ENCODE results near the gene ERGIC1.
"Not testable (repeated sequence)": the region's sequence is repeated elsewhere in the genome, so short reads cannot be mapped to it uniquely, and the experiment has no call there.

Gene ERGIC1

GRCh38 chr5:172859966-172860365 lies 25.9 kb downstream of the ERGIC1 start:
- no peaks in the 10 kb centered on the region for H3K27me3 ChIP-seq (ENCODE audit: insufficient read depth, low read length)
- H3K36me3 ChIP-seq (ENCODE audit: insufficient read depth, low read length) = peaks cover 5% of the 10 kb centered on the region; the same call in 1 of the 2 replicates
- peaks cover 14% of the 10 kb centered on the region for H3K4me1 ChIP-seq (ENCODE audit: insufficient read depth, low read length)
- 96% methylated on average over 4 of the region's 4 CpGs for WGBS
- no peak overlapping the region for H3K9ac ChIP-seq (ENCODE audit: low read depth, low read length)
- H3K9me3 ChIP-seq (ENCODE audit: insufficient read depth, low read depth, low read length) = no peaks in the 10 kb centered on the region
- no peak overlapping the region for H3K4me3 ChIP-seq (ENCODE audit: low read length)
- no peak overlapping the region for H3K27ac ChIP-seq (ENCODE audit: low read depth, low read length)

DNA sequence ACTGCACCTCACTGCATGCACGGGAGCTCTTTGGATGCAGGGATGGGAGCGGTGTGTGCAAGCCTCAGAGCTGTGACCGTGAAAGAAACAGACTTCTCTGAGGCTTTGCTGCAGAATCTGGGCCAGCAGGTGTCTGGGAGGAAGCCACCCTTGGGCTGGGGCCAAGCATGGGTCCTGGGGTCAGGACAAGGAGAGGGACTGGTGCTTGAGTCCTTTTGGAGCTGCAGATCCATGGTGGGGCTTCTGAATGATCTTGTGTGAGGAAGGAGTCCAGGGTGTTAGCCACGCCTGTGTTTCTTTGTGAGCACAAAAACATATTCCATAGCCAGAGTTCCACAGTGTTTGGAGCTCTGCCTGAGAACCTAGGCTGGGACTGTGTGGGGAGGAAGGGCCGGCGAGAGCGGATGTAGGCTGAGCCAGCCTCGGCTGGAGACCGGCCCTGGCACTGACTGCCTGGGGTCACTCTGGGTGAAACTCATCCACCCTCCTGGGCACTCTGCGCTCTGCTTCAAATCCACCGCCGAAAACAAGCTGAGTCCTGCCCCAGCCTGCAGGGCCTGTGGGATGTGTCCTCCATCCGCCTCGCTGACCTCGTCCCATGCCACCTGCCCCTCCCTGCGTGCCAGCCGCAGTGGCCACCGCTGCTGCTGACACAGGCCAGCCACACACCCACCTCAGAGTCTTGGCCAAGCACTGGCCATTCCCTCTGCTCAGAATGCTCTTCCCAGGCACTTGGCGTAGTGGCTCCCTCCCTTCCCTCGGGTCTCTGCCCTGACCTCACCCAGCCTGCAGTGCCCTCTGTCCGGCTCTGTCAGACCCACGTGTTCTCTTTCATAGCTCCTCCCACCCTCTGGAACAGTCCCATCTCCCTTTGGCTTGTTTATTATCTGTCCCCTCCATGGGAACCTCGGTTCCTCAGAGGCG lies 26.7 kb downstream of the ERGIC1 start:
- Histone ChIP-seq H3K9me3 (ENCODE audit: insufficient read depth, low read depth, low read length) (no peaks in the 10 kb centered on the region), H3K36me3 (ENCODE audit: insufficient read depth, low read length) (0 out of 2 replicates have a peak, but pooled peaks cover 3% of the 10 kb centered on the region), H3K4me1 (ENCODE audit: insufficient read depth, low read length) (peaks cover 15% of the 10 kb centered on the region), H3K4me3 (ENCODE audit: low read length) (no peak overlapping the region), H3K9ac (ENCODE audit: low read depth, low read length) (no peak overlapping the region), H3K27me3 (ENCODE audit: insufficient read depth, low read length) (no peaks in the 10 kb centered on the region), H3K27ac (ENCODE audit: low read depth, low read length) (no peak overlapping the region)
- WGBS = 93% methylated on average over 24 of the region's 24 CpGs

DNA sequence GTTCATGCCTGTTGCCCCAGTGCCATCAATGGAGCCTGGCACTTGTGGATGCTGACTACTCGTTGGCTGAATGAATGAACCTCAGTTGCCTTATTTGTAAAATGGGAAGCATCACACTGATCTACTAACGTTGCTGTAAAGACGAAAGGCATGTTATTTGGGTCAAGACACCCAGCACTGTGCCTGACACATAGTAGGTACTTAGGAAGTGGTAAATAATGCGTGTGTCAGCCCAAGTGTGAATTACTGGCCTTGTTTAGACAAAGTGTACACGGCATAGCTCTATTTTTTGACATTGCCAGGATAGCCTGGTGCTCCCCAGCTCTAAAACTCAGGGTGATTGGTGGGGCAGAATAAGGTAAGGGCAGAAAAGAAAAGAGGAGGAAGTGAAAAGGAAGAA lies 27.4 kb downstream of the ERGIC1 start:
- no peak overlapping the region for H3K4me3 ChIP-seq (ENCODE audit: low read length)
- peaks cover 22% of the 10 kb centered on the region for H3K4me1 ChIP-seq (ENCODE audit: insufficient read depth, low read length)
- 93% methylated on average over 5 of the region's 5 CpGs for WGBS
- no peak overlapping the region for H3K9ac ChIP-seq (ENCODE audit: low read depth, low read length)
- H3K9me3 ChIP-seq (ENCODE audit: insufficient read depth, low read depth, low read length) = no peaks in the 10 kb centered on the region
- no peaks in the 10 kb centered on the region for H3K27me3 ChIP-seq (ENCODE audit: insufficient read depth, low read length)
- no peak overlapping the region for H3K27ac ChIP-seq (ENCODE audit: low read depth, low read length)
- H3K36me3 ChIP-seq (ENCODE audit: insufficient read depth, low read length) = 0 out of 2 replicates have a peak, but pooled peaks cover 3% of the 10 kb centered on the region

DNA sequence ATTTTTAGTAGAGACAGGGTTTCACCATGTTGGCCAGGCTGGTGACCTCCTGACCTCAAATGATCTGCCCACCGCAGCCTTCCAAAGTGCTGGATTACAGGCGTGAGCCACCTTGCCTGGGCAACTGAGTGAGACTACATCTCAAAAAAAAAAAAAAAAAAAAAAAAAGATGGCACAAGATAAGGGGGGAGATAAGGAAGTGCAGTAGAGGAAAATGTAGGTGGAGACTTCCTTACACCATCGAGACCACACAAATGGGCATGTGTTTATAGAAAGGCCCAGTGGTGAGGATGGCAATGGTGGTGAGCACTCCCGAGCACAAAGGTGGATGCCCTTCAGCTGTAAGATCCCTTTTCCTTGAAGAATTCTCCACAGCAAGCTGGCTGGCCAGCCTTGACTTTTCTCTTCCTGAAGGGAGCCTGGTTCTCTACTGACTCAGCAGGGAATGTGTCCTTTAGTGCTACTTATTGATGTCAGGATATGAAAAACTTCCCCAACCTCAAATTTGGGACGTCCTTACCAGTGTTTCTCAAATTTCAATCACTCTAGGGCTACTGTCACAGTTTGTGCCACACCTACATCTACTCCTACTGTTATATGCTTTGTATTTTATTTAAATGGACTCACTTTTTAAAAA lies 28.2 kb downstream of the ERGIC1 start:
- no peak overlapping the region for H3K27ac ChIP-seq (ENCODE audit: low read depth, low read length)
- H3K4me3 ChIP-seq (ENCODE audit: low read length) = no peak overlapping the region
- H3K9ac ChIP-seq (ENCODE audit: low read depth, low read length) = no peak overlapping the region
- H3K4me1 ChIP-seq (ENCODE audit: insufficient read depth, low read length) = peaks cover 29% of the 10 kb centered on the region
- 0 out of 2 replicates have a peak, but pooled peaks cover 3% of the 10 kb centered on the region for H3K36me3 ChIP-seq (ENCODE audit: insufficient read depth, low read length)
- 87% methylated on average over 5 of the region's 5 CpGs for WGBS
- H3K9me3 ChIP-seq (ENCODE audit: insufficient read depth, low read depth, low read length) = no peaks in the 10 kb centered on the region
- no peaks in the 10 kb centered on the region for H3K27me3 ChIP-seq (ENCODE audit: insufficient read depth, low read length)

DNA sequence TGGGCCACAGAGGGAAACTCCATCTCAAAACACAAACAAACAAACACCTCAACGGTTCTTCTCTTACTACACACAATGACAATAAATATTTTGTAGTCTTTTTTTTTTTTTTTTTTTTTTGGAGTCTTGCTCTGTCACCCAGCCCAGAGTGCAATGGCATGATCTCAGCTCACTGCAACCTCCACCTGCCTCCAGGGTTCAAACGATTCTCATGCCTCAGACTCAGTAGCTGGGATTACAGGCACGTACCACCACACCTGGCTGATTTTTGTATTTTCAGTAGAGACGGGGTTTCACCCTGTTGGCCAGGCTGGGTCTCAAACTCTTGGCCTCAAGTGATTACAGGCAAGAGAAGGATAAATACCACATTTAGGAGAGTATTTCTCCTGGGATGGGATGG lies 30.1 kb downstream of the ERGIC1 start:
- H3K36me3 ChIP-seq (ENCODE audit: insufficient read depth, low read length); H3K9ac ChIP-seq (ENCODE audit: low read depth, low read length); H3K27ac ChIP-seq (ENCODE audit: low read depth, low read length); H3K9me3 ChIP-seq (ENCODE audit: insufficient read depth, low read depth, low read length); H3K4me3 ChIP-seq (ENCODE audit: low read length); H3K27me3 ChIP-seq (ENCODE audit: insufficient read depth, low read length): not testable (repeated sequence)
- H3K4me1 ChIP-seq (ENCODE audit: insufficient read depth, low read length) = peaks cover 46% of the 10 kb centered on the region
- 98% methylated on average over 3 of the region's 4 CpGs for WGBS

DNA sequence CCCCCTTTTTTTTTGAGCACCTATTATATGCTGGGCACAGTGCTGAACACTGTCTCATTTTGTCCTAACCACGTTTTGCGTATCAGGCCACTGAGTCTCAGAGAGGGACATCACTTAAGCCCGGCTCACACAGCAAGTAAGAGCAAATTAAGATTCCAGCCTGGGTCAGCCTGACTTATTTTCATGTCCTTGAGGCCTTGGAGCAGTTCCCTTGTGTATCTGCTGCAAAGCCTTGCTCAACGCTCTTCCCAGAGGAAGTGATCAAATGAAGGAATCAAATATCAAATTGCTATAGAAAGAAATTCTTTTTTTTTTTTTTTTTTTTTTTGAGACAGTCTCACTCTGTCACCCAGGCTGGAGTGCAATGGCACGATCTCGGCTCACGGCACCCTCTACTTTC lies 30.7 kb downstream of the ERGIC1 start:
- Histone ChIP-seq H3K4me1 (ENCODE audit: insufficient read depth, low read length) (peaks cover 51% of the 10 kb centered on the region), H3K27ac (ENCODE audit: low read depth, low read length) (no peak overlapping the region), H3K27me3 (ENCODE audit: insufficient read depth, low read length) (no peaks in the 10 kb centered on the region), H3K9ac (ENCODE audit: low read depth, low read length) (no peak overlapping the region), H3K9me3 (ENCODE audit: insufficient read depth, low read depth, low read length) (no peaks in the 10 kb centered on the region), H3K36me3 (ENCODE audit: insufficient read depth, low read length) (peaks cover 3% of the 10 kb centered on the region; the same call in 1 of the 2 replicates), H3K4me3 (ENCODE audit: low read length) (no peak overlapping the region)
- 93% methylated on average over 6 of the region's 7 CpGs for WGBS

DNA sequence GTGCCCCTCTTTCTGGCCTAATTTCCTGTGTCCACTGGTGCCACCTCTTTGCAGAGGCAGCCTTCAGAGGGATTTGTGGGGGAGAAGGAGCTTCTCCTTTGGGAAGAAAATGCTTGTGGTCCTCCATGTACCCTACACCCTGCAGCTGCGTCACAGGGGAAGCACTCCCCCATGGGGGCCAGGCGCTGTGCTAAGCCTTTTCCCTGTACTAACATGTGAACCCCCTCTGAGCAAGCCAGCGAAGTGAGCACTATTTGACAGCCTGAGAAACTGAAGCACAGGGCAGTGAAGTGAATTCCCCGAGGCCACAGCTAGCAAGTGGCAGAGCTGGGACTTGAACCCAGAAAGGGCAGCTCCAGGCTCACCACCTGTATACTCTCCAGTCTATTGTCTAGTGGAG lies 32.3 kb downstream of the ERGIC1 start:
- Histone ChIP-seq H3K4me1 (ENCODE audit: insufficient read depth, low read length) (peaks cover 62% of the 10 kb centered on the region), H3K27ac (ENCODE audit: low read depth, low read length) (peak overlapping the region; percentile 44; the same call in 1 of the 2 replicates), H3K4me3 (ENCODE audit: low read length) (no peak overlapping the region), H3K36me3 (ENCODE audit: insufficient read depth, low read length) (peaks cover 3% of the 10 kb centered on the region; the same call in 1 of the 2 replicates), H3K27me3 (ENCODE audit: insufficient read depth, low read length) (no peaks in the 10 kb centered on the region), H3K9ac (ENCODE audit: low read depth, low read length) (no peak overlapping the region), H3K9me3 (ENCODE audit: insufficient read depth, low read depth, low read length) (no peaks in the 10 kb centered on the region)
- 83% methylated on average over 4 of the region's 4 CpGs for whole genome bisulfite sequencing

- Histone ChIP-seq H3K27me3 (ENCODE audit: insufficient read depth, low read length) (no peaks in the 10 kb centered on the region), H3K9ac (ENCODE audit: low read depth, low read length) (no peak overlapping the region), H3K27ac (ENCODE audit: low read depth, low read length) (peak overlapping the region; percentile 59; the same call in 1 of the 2 replicates), H3K4me3 (ENCODE audit: low read length) (no peak overlapping the region), H3K36me3 (ENCODE audit: insufficient read depth, low read length) (peaks cover 5% of the 10 kb centered on the region; the same call in 1 of the 2 replicates), H3K9me3 (ENCODE audit: insufficient read depth, low read depth, low read length) (no peaks in the 10 kb centered on the region), H3K4me1 (ENCODE audit: insufficient read depth, low read length) (peaks cover 69% of the 10 kb centered on the region)
- 46% methylated on average over 9 of the region's 9 CpGs for WGBS
These were observed 33.0 kb downstream of the ERGIC1 start for GRCh38 chr5:172866802-172867748.

GRCh38 chr5:172867761-172868435 lies 33.8 kb downstream of the ERGIC1 start:
- Histone ChIP-seq H3K9me3 (ENCODE audit: insufficient read depth, low read depth, low read length) (no peaks in the 10 kb centered on the region), H3K4me1 (ENCODE audit: insufficient read depth, low read length) (peaks cover 65% of the 10 kb centered on the region), H3K36me3 (ENCODE audit: insufficient read depth, low read length) (peaks cover 5% of the 10 kb centered on the region; the same call in 1 of the 2 replicates), H3K27me3 (ENCODE audit: insufficient read depth, low read length) (no peaks in the 10 kb centered on the region), H3K27ac (ENCODE audit: low read depth, low read length) (peak overlapping the region; percentile 59; the same call in 1 of the 2 replicates), H3K9ac (ENCODE audit: low read depth, low read length) (no peak overlapping the region), H3K4me3 (ENCODE audit: low read length) (peak overlapping the region; percentile 9; the same call in 1 of the 2 replicates)
- 47% methylated on average over 11 of the region's 11 CpGs for WGBS

- Histone ChIP-seq H3K9me3 (ENCODE audit: insufficient read depth, low read depth, low read length) (no peaks in the 10 kb centered on the region), H3K27ac (ENCODE audit: low read depth, low read length) (no peak overlapping the region; the same call in 1 of the 2 replicates)
These were observed 34.4 kb downstream of the ERGIC1 start for GRCh38 chr5:172868436-172868923.

More at GRCh38 chr5:172868436-172868923, 34.4 kb downstream of the ERGIC1 start:
- Histone ChIP-seq H3K27me3 (ENCODE audit: insufficient read depth, low read length) (no peaks in the 10 kb centered on the region), H3K9ac (ENCODE audit: low read depth, low read length) (no peak overlapping the region), H3K36me3 (ENCODE audit: insufficient read depth, low read length) (peaks cover 4% of the 10 kb centered on the region; the same call in 1 of the 2 replicates), H3K4me3 (ENCODE audit: low read length) (peak overlapping the region; percentile 9; the same call in 1 of the 2 replicates), H3K4me1 (ENCODE audit: insufficient read depth, low read length) (peaks cover 60% of the 10 kb centered on the region)
- 81% methylated on average over 9 of the region's 9 CpGs for WGBS
